ENCODE data around the gene GNAT1. TPM values are rescaled to one million over a fixed set of nuclear protein-coding genes. Genes with fewer than 3 reads are reported as not detected.

The GNAT1 gene
- not detected for polyA plus RNA-seq
- long read RNA-seq, donor 1 = 0 reads
- long read RNA-seq, donor 2 = 0 reads
- long read RNA-seq, donor 3 = 0 reads
- long read RNA-seq, donor 4 = 0 reads
- long read RNA-seq, donor 5 = 0 reads
- long read RNA-seq, donor 6 = 0 reads
- long read RNA-seq, donor 7 = 0 reads
- long read RNA-seq, donor 8 = 0 reads
- long read RNA-seq, donor 9 = 0 reads
- long read RNA-seq, donor 10 = 0 reads
- long read RNA-seq, donor 11 = 0 reads

DNA sequence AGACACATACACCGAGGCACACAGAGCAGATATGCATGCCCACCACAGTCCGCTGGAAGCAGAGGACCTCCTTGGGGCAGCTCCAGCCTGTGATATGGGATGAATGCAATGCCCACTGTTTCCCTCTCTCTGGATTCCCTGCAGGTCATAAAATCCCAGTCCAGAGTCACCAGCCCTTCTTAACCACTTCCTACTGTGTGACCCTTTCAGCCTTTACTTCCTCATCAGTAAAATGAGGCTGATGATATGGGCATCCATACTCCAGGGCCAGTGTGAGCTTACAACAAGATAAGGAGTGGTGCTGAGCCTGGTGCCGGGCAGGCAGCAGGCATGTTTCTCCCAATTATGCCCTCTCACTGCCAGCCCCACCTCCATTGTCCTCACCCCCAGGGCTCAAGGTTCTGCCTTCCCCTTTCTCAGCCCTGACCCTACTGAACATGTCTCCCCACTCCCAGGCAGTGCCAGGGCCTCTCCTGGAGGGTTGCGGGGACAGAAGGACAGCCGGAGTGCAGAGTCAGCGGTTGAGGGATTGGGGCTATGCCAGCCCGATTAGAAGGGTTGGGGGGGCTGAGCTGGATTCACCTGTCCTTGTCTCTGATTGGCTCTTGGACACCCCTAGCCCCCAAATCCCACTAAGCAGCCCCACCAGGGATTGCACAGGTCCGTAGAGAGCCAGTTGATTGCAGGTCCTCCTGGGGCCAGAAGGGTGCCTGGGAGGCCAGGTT, at the start of gene GNAT1:
Gene GNAT1 (plus strand): TSS at position 675 of the 725 bp plus-strand sequence. CDS start 116 bp downstream, outside the sequence.
- DNase-seq = no peak
- no CpG with 5 or more reads among the region's 8 CpGs for WGBS (ENCODE audit: insufficient coverage, low lambda C conversion rate)
- peaks cover 12% of the 10 kb centered on the region for H3K9me3 ChIP-seq (ENCODE audit: control insufficient read depth, low read depth, low read length)
- no peak within 1 kb of the TSS for H3K27ac ChIP-seq (ENCODE audit: low read length)
- H3K4me3 ChIP-seq (ENCODE audit: low read length) = no peak within 1 kb of the TSS
- H3K4me1 ChIP-seq (ENCODE audit: control insufficient read depth, insufficient read depth, low read length) = peaks cover 20% of the 10 kb centered on the region
- H3K36me3 ChIP-seq (ENCODE audit: control insufficient read depth, insufficient read depth, low read length) = peaks cover 1% of the 10 kb centered on the region
- H3K27me3 ChIP-seq (ENCODE audit: control insufficient read depth, insufficient read depth, low read length) = peaks cover 32% of the 10 kb centered on the region

DNA sequence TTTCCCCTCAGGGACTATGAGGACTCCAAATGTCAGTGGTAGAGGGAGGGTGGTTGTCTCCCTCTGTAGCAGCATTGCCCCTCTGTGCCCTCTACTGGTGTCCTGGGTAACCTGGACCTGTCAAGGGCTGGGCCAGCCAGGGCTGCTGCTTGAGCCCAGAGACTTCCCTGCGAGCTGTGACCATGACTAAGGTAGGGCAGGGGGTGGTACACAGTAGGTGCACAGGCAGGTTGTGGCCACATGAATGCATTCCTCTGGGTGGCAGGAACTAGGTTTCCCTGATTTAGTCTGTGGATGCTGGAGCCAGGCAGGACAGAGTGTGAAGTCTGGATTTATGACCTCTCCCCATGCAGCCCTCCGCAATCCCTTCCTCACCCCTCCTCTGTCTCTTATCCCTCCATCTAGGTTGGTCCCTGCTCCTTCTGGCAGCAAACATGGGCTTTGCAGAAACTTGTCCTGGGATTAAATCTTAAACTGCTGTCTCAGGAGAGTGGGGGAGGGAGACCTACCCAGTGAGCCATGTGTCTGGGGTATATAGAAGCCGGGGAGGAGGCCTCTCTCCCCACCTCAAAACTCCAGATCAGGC, 45.0 kb upstream of the GNAT1 start:
- no peak overlapping the region for H3K27ac ChIP-seq (ENCODE audit: low read length)

DNA sequence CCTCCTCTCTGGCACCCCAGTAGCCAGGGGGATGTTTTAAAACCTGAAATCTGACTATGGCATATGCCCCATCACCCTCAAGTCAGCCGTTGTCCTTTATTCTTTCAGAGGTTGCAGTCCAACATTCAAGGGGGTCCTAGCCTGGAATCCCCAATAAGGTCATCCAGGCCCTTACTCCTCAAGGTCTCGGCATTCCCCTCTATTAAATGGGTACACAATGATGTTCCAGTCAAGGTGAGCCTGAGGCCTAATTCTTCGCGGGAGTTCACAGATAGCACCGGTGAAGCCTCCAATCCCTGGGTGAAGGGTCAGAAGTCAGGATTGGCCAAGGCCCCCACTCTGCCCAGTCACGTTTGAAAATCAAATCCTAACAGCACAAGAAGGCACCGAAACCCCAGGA, 44.4 kb upstream of the GNAT1 start:
- no peaks in the 10 kb centered on the region for H3K36me3 ChIP-seq (ENCODE audit: control insufficient read depth, insufficient read depth, low read length)
- no peak overlapping the region for H3K4me3 ChIP-seq (ENCODE audit: low read length)
- no peaks in the 10 kb centered on the region for H3K4me1 ChIP-seq (ENCODE audit: control insufficient read depth, insufficient read depth, low read length)
- H3K27ac ChIP-seq (ENCODE audit: low read length) = no peak overlapping the region
- H3K9me3 ChIP-seq (ENCODE audit: control insufficient read depth, low read depth, low read length) = no peaks in the 10 kb centered on the region
- no CpG with 5 or more reads among the region's 7 CpGs for WGBS (ENCODE audit: insufficient coverage, low lambda C conversion rate)
- peaks cover 8% of the 10 kb centered on the region for H3K27me3 ChIP-seq (ENCODE audit: control insufficient read depth, insufficient read depth, low read length)
- no peak for DNase-seq

More for the DNA sequence above, 45.0 kb upstream of the GNAT1 start:
- no peak for DNase-seq
- Histone ChIP-seq H3K4me1 (ENCODE audit: control insufficient read depth, insufficient read depth, low read length) (no peaks in the 10 kb centered on the region), H3K27me3 (ENCODE audit: control insufficient read depth, insufficient read depth, low read length) (peaks cover 8% of the 10 kb centered on the region), H3K9me3 (ENCODE audit: control insufficient read depth, low read depth, low read length) (no peaks in the 10 kb centered on the region), H3K4me3 (ENCODE audit: low read length) (no peak overlapping the region), H3K36me3 (ENCODE audit: control insufficient read depth, insufficient read depth, low read length) (no peaks in the 10 kb centered on the region)
- no CpG with 5 or more reads among the region's 3 CpGs for WGBS (ENCODE audit: insufficient coverage, low lambda C conversion rate)

DNA sequence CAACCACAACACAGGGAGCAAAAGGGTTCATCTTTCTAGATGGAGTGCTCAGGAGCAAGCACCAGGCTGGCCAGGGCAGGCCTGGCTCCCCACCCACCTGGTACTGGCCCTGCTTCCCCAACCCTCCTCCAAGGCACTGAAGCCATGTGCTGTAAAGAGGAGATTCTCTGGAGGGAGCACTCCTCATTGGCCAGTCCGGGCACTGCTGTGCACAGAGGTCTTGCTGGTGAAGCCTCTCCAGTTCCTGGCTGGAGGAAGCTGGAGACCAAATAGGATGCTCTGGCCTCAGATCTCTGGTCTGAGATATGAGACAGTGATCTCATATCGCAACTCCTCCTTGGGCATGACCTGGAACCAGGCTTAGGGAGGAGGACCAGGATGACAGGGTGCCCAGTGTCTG, 44.0 kb upstream of the GNAT1 start:
- Histone ChIP-seq H3K36me3 (ENCODE audit: control insufficient read depth, insufficient read depth, low read length) (no peaks in the 10 kb centered on the region), H3K27me3 (ENCODE audit: control insufficient read depth, insufficient read depth, low read length) (peaks cover 8% of the 10 kb centered on the region), H3K9me3 (ENCODE audit: control insufficient read depth, low read depth, low read length) (no peaks in the 10 kb centered on the region), H3K27ac (ENCODE audit: low read length) (no peak overlapping the region), H3K4me1 (ENCODE audit: control insufficient read depth, insufficient read depth, low read length) (no peaks in the 10 kb centered on the region), H3K4me3 (ENCODE audit: low read length) (no peak overlapping the region)
- WGBS (ENCODE audit: insufficient coverage, low lambda C conversion rate) = no CpG with 5 or more reads among the region's 2 CpGs
- no peak for DNase-seq

DNA sequence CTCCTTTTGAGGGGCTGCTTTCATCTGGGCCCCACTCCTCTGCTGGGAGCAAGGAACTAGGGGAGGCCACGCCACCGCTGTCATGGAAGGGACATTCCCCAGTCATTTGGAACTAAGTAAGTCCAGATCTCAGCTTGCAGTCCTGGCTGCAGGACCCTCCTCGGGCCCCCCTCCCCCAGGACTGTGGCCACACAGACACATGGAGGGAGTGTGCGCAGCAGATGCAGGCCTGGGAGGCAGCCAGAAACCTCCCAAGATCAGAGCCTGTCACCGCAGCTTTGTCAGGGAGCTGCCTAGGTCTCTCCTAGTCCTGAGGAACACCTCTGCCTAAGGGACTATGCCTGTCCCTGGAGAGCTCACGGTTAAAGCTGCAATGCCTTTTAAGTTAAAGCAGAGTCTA, 43.5 kb upstream of the GNAT1 start:
- Histone ChIP-seq H3K27ac (ENCODE audit: low read length) (no peak overlapping the region), H3K4me1 (ENCODE audit: control insufficient read depth, insufficient read depth, low read length) (no peaks in the 10 kb centered on the region)

DNA sequence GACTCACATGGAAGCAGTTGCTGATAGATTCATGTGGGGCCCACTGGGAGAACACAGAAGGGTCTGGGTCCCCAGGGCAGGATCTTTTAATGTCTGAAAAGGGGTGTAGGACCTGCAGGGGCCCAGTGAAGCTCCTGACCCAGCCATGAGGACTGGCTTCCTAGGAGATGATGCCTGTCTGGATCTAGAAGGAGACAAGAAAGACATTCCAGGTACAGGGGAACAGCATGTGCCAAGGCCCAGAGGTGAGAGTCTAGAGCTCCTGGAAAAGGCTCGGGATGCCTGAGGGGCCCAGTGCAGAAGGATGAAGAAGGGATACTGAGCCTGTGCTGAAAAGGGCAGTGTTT, 41.0 kb upstream of the GNAT1 start:
- Histone ChIP-seq H3K27ac (ENCODE audit: low read length) (no peak overlapping the region), H3K27me3 (ENCODE audit: control insufficient read depth, insufficient read depth, low read length) (peaks cover 22% of the 10 kb centered on the region), H3K4me1 (ENCODE audit: control insufficient read depth, insufficient read depth, low read length) (peaks cover 4% of the 10 kb centered on the region), H3K36me3 (ENCODE audit: control insufficient read depth, insufficient read depth, low read length) (no peaks in the 10 kb centered on the region), H3K4me3 (ENCODE audit: low read length) (no peak overlapping the region), H3K9me3 (ENCODE audit: control insufficient read depth, low read depth, low read length) (no peaks in the 10 kb centered on the region)
- WGBS (ENCODE audit: insufficient coverage, low lambda C conversion rate) = no CpG with 5 or more reads among the region's 1 CpG
- DNase-seq = no peak

More for the DNA sequence above, 43.5 kb upstream of the GNAT1 start:
- H3K9me3 ChIP-seq (ENCODE audit: control insufficient read depth, low read depth, low read length) = no peaks in the 10 kb centered on the region
- peaks cover 8% of the 10 kb centered on the region for H3K27me3 ChIP-seq (ENCODE audit: control insufficient read depth, insufficient read depth, low read length)
- no peak overlapping the region for H3K4me3 ChIP-seq (ENCODE audit: low read length)
- H3K36me3 ChIP-seq (ENCODE audit: control insufficient read depth, insufficient read depth, low read length) = no peaks in the 10 kb centered on the region
- DNase-seq = no peak
- WGBS (ENCODE audit: insufficient coverage, low lambda C conversion rate) = no CpG with 5 or more reads among the region's 6 CpGs

DNA sequence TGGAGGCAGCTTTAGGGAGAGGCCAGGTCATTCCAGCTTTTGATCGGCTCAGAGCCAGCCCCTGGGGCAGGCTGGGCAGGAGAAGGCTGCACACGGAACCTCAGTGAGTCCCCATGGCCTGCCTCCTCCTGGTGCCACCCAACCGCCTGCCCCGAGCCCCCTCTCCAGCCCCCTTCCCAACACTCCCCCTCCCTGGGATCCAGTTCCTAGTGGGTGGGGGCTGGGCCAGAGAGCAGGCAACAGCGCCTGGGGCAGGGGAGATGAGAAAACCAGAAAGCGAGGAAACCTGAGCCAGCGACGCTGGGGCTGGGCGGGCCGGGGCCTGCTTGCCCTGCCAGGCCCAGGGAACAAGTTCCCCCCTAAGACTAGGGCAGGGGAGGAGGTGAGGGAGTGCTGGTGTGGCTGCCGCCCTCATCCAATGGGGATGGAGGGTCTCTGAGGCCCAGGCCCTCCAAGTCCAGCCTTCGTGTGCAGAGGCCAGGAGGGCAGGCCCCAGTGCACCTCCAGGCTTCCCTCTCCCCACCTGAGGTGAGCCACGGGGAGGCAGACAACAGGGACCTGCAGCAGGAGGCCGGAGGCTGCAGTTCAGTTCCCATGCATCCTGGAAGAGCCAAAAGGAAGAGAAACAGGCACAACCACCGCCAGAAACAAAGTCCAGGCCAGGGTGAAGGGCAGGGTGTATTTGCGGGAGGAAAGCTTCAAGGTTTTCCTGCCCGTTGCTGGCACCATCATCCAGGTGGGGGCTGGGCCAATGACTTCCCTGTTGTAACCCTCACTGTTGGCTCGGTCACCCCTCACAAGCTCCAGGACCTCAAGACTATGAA, 40.3 kb upstream of the GNAT1 start:
- H3K4me3 ChIP-seq (ENCODE audit: low read length) = no peak overlapping the region
- H3K4me1 ChIP-seq (ENCODE audit: control insufficient read depth, insufficient read depth, low read length) = peaks cover 10% of the 10 kb centered on the region
- H3K27ac ChIP-seq (ENCODE audit: low read length) = no peak overlapping the region
- no peaks in the 10 kb centered on the region for H3K9me3 ChIP-seq (ENCODE audit: control insufficient read depth, low read depth, low read length)
- H3K27me3 ChIP-seq (ENCODE audit: control insufficient read depth, insufficient read depth, low read length) = peaks cover 29% of the 10 kb centered on the region
- H3K36me3 ChIP-seq (ENCODE audit: control insufficient read depth, insufficient read depth, low read length) = no peaks in the 10 kb centered on the region
- no CpG with 5 or more reads among the region's 18 CpGs for WGBS (ENCODE audit: insufficient coverage, low lambda C conversion rate)
- DNase-seq = no peak

DNA sequence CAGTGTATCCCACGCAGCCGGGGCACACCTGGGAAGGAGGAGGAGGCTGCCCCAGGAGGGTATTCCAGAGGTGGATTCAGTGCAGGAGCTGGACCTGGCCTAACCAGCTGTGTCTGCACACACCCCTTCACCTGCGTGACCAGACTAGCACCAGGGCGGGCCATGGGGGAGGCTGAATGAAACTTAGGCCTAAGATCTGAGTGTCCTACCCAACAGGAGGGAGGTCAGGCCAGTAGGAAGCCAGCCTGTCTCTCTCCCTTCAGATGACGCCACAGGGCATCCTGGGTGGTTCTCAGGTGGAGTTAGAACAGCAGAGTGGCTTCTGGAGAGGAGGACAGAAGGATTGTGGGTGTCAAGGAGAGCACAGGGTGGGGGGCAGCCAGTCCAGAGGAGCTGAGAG, 39.7 kb upstream of the GNAT1 start:
- H3K36me3 ChIP-seq (ENCODE audit: control insufficient read depth, insufficient read depth, low read length) = no peaks in the 10 kb centered on the region
- H3K27ac ChIP-seq (ENCODE audit: low read length) = no peak overlapping the region
- H3K9me3 ChIP-seq (ENCODE audit: control insufficient read depth, low read depth, low read length) = no peaks in the 10 kb centered on the region
- no peak overlapping the region for H3K4me3 ChIP-seq (ENCODE audit: low read length)
- H3K4me1 ChIP-seq (ENCODE audit: control insufficient read depth, insufficient read depth, low read length) = peaks cover 12% of the 10 kb centered on the region
- H3K27me3 ChIP-seq (ENCODE audit: control insufficient read depth, insufficient read depth, low read length) = peaks cover 31% of the 10 kb centered on the region
- WGBS (ENCODE audit: insufficient coverage, low lambda C conversion rate) = no CpG with 5 or more reads among the region's 5 CpGs
- no peak for DNase-seq

DNA sequence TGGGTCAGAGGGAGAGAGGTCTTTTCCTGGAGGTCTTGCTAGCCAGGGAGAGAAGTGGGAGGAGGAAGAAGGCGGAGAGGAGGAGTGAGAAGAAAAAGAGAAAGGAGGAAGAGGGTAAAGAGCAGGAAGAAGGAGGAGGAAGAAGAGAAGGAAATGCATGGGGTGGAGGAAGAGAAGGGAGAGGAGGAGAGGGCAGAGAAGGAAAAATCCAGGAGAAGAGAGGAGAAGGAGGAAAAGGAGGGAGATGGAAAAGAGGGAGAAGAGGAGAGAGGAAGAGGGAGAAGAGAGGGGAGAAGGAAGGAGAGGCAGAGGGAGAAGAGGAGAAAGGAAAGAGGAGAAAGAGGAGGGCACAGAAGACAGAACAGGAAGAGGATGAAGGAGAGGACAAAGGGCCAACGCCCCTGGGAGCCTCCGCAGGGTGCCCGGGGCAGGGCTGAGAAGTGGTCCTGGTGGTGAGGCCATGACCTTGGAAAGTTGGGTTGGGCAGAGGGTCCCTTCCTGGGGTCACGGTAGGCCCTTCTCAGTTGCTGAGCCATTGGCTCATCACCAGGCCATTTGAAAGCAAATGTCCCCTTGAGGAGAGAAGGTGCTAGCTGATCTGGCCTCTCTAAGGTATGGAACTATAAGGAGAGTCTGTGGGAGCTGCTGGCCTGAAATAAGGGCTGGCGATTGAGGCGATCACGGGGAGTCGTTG, 37.5 kb upstream of the GNAT1 start:
- H3K4me3 ChIP-seq (ENCODE audit: low read length) = no peak overlapping the region
- 100% methylated on average over 1 of the region's 9 CpGs for WGBS (ENCODE audit: insufficient coverage, low lambda C conversion rate)
- no peak overlapping the region for H3K27ac ChIP-seq (ENCODE audit: low read length)
- H3K4me1 ChIP-seq (ENCODE audit: control insufficient read depth, insufficient read depth, low read length) = peaks cover 23% of the 10 kb centered on the region
- H3K36me3 ChIP-seq (ENCODE audit: control insufficient read depth, insufficient read depth, low read length) = no peaks in the 10 kb centered on the region
- H3K27me3 ChIP-seq (ENCODE audit: control insufficient read depth, insufficient read depth, low read length) = peaks cover 43% of the 10 kb centered on the region
- DNase-seq = no peak
- H3K9me3 ChIP-seq (ENCODE audit: control insufficient read depth, low read depth, low read length) = no peaks in the 10 kb centered on the region

DNA sequence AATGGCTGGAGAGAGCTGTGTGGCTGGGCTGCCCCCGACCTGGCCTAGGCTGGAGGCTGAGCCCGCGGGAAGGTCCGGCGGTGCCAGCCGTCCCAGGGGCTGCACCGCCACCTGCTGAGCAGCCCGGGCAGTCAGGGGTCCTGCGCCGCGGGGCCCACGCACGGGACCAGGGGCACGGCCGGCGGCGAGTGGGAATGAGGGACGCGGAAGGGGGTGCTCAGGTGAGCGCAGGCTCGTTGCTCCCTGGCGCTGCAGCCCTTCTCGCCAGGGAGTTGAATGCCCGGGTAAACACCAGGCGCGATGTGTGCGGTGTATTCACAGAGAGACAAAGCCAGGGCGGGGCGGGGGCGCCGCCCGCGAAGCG, 37.0 kb upstream of the GNAT1 start:
- Histone ChIP-seq H3K9me3 (ENCODE audit: control insufficient read depth, low read depth, low read length) (no peaks in the 10 kb centered on the region), H3K4me3 (ENCODE audit: low read length) (peak overlapping the region; percentile 30), H3K27me3 (ENCODE audit: control insufficient read depth, insufficient read depth, low read length) (peaks cover 48% of the 10 kb centered on the region), H3K4me1 (ENCODE audit: control insufficient read depth, insufficient read depth, low read length) (peaks cover 23% of the 10 kb centered on the region), H3K27ac (ENCODE audit: low read length) (no peak overlapping the region), H3K36me3 (ENCODE audit: control insufficient read depth, insufficient read depth, low read length) (no peaks in the 10 kb centered on the region)
- no CpG with 5 or more reads among the region's 34 CpGs for WGBS (ENCODE audit: insufficient coverage, low lambda C conversion rate)
- DNase-seq = peak in 1 of 2 donors; percentile 52

Measured in large intestine (tissue), 12 donors.